H1 (cell line): ENCODE data around the gene SERTAD2. TPM values are rescaled to one million over a fixed set of nuclear protein-coding genes. Genes with fewer than 3 reads are reported as not detected.

Experiments
- CTCF ChIA-PET: fragments of 300-600 bp; sonication (Branson Sonifier 250); formaldehyde crosslinking; loops from one replicate; lab custom pipeline; 2021; ENCODE audit not compliant: partially characterized antibody; lab: Charles Lee
- POLR2A ChIA-PET: fragments of 300-600 bp; sonication (Branson Sonifier 250); formaldehyde crosslinking; loops from one replicate; lab custom pipeline; 2021; ENCODE audit warnings: inconsistent platforms; ENCODE audit not compliant: partially characterized antibody; lab: Charles Lee
- DNase-seq, 2 experiments: peaks; one replicate each; pipeline versions ENCODE4 v3.0.0 to v3.0.0-alpha.2; 2010 to 2022; ENCODE audit warnings: low spot score in 2 of 2, low read depth in 1 of 2, mixed read lengths in 1 of 2
- FAIRE-seq: peaks from 2 replicates; lab custom pipeline; 2011; peaks lifted over from hg19 to GRCh38; lab: Jason Lieb, UNC
- H2AFZ ChIP-seq: 2 replicates; pipeline ENCODE4 v1.8.1; 2012; ENCODE audit warnings: low read length, inconsistent platforms
- H2AK5ac ChIP-seq: 2 replicates; pipeline ENCODE4 v1.6.1; 2013; ENCODE audit warnings: low read depth, low read length
- H2BK120ac ChIP-seq: replicated peaks from 2 replicates; pipeline ENCODE3; 2013; ENCODE audit warnings: low read depth, low read length, inconsistent platforms
- H2BK12ac ChIP-seq: 2 replicates; pipeline ENCODE4 v1.6.1; 2013; ENCODE audit warnings: low read depth, low read length
- H2BK15ac ChIP-seq: 2 replicates; pipeline ENCODE4 v1.6.1; 2013; ENCODE audit warnings: low read length
- H2BK20ac ChIP-seq: 2 replicates; pipeline ENCODE4 v1.6.1; 2013; ENCODE audit warnings: low read length
- H2BK5ac ChIP-seq: 2 replicates; pipeline ENCODE4 v1.6.1; 2013; ENCODE audit warnings: low read depth, low read length
- H3K14ac ChIP-seq: 2 replicates; pipeline ENCODE4 v1.6.1; 2013; ENCODE audit warnings: inconsistent platforms; ENCODE audit not compliant: insufficient read length
- H3K18ac ChIP-seq: 2 replicates; pipeline ENCODE4 v1.6.1; 2013; ENCODE audit warnings: low read length; ENCODE audit errors: extremely low read depth
- H3K23ac ChIP-seq: 2 replicates; pipeline ENCODE4 v1.6.1; 2013; ENCODE audit warnings: inconsistent platforms; ENCODE audit not compliant: insufficient read length
- H3K23me2 ChIP-seq: 2 replicates; pipeline ENCODE4 v1.6.1; 2013; ENCODE audit warnings: low read depth, low read length
- H3K27ac ChIP-seq: 2 replicates; pipeline ENCODE4 v1.6.1; 2011; ENCODE audit warnings: low read depth, low read length, inconsistent platforms
- H3K27me3 ChIP-seq, 4 experiments: replicated peaks in 1 of 4; 1 replicate in 1 of 4; 2 replicates in 3 of 4; pipeline versions ENCODE4 v1.6.1 to v1.8.1; 2011 to 2013; ENCODE audit warnings: low read length in 3 of 4, mild to moderate bottlenecking in 3 of 4, inconsistent platforms in 2 of 4, mixed read lengths in 2 of 4, moderate library complexity in 1 of 4; ENCODE audit not compliant: control insufficient read depth in 3 of 4, insufficient read depth in 3 of 4; ENCODE audit errors: extremely low read depth in 1 of 4
- H3K36me3 ChIP-seq, 4 experiments: 2 replicates each; pipeline versions ENCODE4 v1.6.1 to v1.8.1; 2011 to 2013; ENCODE audit warnings: mild to moderate bottlenecking in 4 of 4, low read length in 3 of 4, moderate library complexity in 2 of 4, control low read depth in 1 of 4, inconsistent platforms in 1 of 4; ENCODE audit not compliant: insufficient read depth in 4 of 4, control insufficient read depth in 2 of 4
- H3K4ac ChIP-seq: replicated peaks from 2 replicates; pipeline ENCODE3; 2013; ENCODE audit warnings: low read length, low read depth, mixed read lengths, inconsistent platforms; ENCODE audit not compliant: insufficient read length
- H3K4me1 ChIP-seq, 4 experiments: replicated peaks in 1 of 4; 1 replicate in 1 of 4; 2 replicates in 3 of 4; pipeline versions ENCODE4 v1.6.1 to v1.8.1; 2011 to 2013; ENCODE audit warnings: low read length in 3 of 4, inconsistent platforms in 2 of 4, mixed read lengths in 1 of 4; ENCODE audit not compliant: insufficient read depth in 4 of 4, control insufficient read depth in 3 of 4
- H3K4me2 ChIP-seq, 2 experiments: 2 replicates each; pipeline versions ENCODE4 v1.6.1 to v1.8.1; 2011 to 2013; ENCODE audit warnings: low read depth in 2 of 2, low read length in 2 of 2, control low read depth in 1 of 2, inconsistent platforms in 1 of 2, mild to moderate bottlenecking in 1 of 2; ENCODE audit not compliant: insufficient read depth in 1 of 2
- H3K4me3 ChIP-seq, 4 experiments: fragments of 200-600, 300-600 bp in 1 of 4; sonication (generic), shearing (Covaris generic), sonication (Bioruptor Twin) in 1 of 4; 2 replicates each; pipeline versions ENCODE4 v1.5.1 to v1.8.1; 2011 to 2016; ENCODE audit warnings: low read length in 4 of 4, low read depth in 3 of 4, control low read depth in 2 of 4, inconsistent platforms in 2 of 4, mild to moderate bottlenecking in 2 of 4, mixed read lengths in 1 of 4, moderate library complexity in 1 of 4; ENCODE audit not compliant: insufficient read depth in 2 of 4; ENCODE audit errors: extremely low read depth in 1 of 4
- H3K56ac ChIP-seq: replicated peaks from 2 replicates; pipeline ENCODE3; 2013; ENCODE audit warnings: low read depth, mild to moderate bottlenecking, mixed read lengths, low read length, inconsistent platforms; ENCODE audit not compliant: insufficient read length
- H3K79me1 ChIP-seq: 2 replicates; pipeline ENCODE4 v1.6.1; 2013; ENCODE audit warnings: low read depth, low read length, control low read depth
- H3K79me2 ChIP-seq, 2 experiments: 2 replicates each; pipeline versions ENCODE4 v1.6.1 to v1.8.1; 2012 to 2013; ENCODE audit warnings: low read length in 2 of 2, mild to moderate bottlenecking in 2 of 2, inconsistent platforms in 1 of 2; ENCODE audit not compliant: insufficient read depth in 2 of 2, control insufficient read depth in 1 of 2
- H3K9ac ChIP-seq, 4 experiments: replicated peaks in 1 of 4; 1 replicate in 1 of 4; 2 replicates in 3 of 4; pipeline versions ENCODE4 v1.6.1 to v1.8.1; 2011 to 2013; ENCODE audit warnings: low read depth in 3 of 4, low read length in 3 of 4, control low read depth in 2 of 4, mild to moderate bottlenecking in 2 of 4, moderate library complexity in 2 of 4, inconsistent platforms in 1 of 4; ENCODE audit errors: extremely low read depth in 1 of 4
- H3K9me3 ChIP-seq, 2 experiments: 2 replicates each; pipeline versions ENCODE4 v1.6.1 to v1.8.1; 2012 to 2013; ENCODE audit warnings: mild to moderate bottlenecking in 2 of 2, moderate library complexity in 2 of 2, control low read depth in 1 of 2, inconsistent platforms in 1 of 2, low read depth in 1 of 2, low read length in 1 of 2, mixed read lengths in 1 of 2; ENCODE audit not compliant: insufficient read depth in 2 of 2
- H4K20me1 ChIP-seq, 2 experiments: replicated peaks in 1 of 2; 2 replicates each; pipeline versions ENCODE3 to v1.8.1; 2011 to 2013; ENCODE audit warnings: inconsistent platforms in 2 of 2, low read length in 2 of 2, mild to moderate bottlenecking in 1 of 2; ENCODE audit not compliant: insufficient read depth in 2 of 2, control insufficient read depth in 1 of 2
- H4K5ac ChIP-seq: 2 replicates; pipeline ENCODE4 v1.6.1; 2013; ENCODE audit warnings: low read length, low read depth, mixed read lengths, inconsistent platforms; ENCODE audit not compliant: insufficient read length
- H4K8ac ChIP-seq: 2 replicates; pipeline ENCODE4 v1.8.0; 2013; ENCODE audit warnings: mild to moderate bottlenecking, moderate library complexity, low read length, inconsistent platforms; ENCODE audit not compliant: insufficient read depth; ENCODE audit errors: extremely low read depth
- H4K91ac ChIP-seq: replicated peaks from 2 replicates; pipeline ENCODE3; 2013; ENCODE audit warnings: low read length, mixed read lengths, inconsistent platforms; ENCODE audit not compliant: insufficient read length
- ASH2L ChIP-seq: fragments of 200-600, 300-600 bp; sonication (generic); IDR thresholded peaks from one replicate; pipeline ENCODE4 v1.7.1; 2017; ENCODE audit warnings: low read length
- BCL11A ChIP-seq, 2 experiments: IDR thresholded peaks; one replicate each; pipeline ENCODE4 v1.6.1; 2011; ENCODE audit warnings: low read depth in 2 of 2, low read length in 2 of 2, mild to moderate bottlenecking in 2 of 2
- EZH2 ChIP-seq: fragments of 200-600 bp; sonication (generic); IDR thresholded peaks from 2 replicates; pipeline ENCODE4 v1.7.1; 2012; ENCODE audit warnings: low read depth, mild to moderate bottlenecking, moderate library complexity, low read length, inconsistent platforms; ENCODE audit not compliant: severe bottlenecking
- KDM5A ChIP-seq: fragments of 200-600 bp; IDR thresholded peaks from 2 replicates; pipeline ENCODE4 v1.7.1; 2012; ENCODE audit warnings: mild to moderate bottlenecking, low read length, inconsistent platforms, mixed read lengths
- NANOG ChIP-seq: IDR thresholded peaks from 2 replicates; pipeline ENCODE4 v1.6.1; 2011; ENCODE audit warnings: low read length, low read depth, mild to moderate bottlenecking, inconsistent platforms; ENCODE audit not compliant: insufficient read depth, poor library complexity, severe bottlenecking
- NRF1 ChIP-seq: IDR thresholded peaks from 2 replicates; pipeline ENCODE4 v1.6.1; 2011; ENCODE audit warnings: mild to moderate bottlenecking, low read depth, low read length, improper control_type of control experiment
- PHF8 ChIP-seq: fragments of 200-600 bp; sonication (generic); conservative IDR thresholded peaks from 2 replicates; pipeline ENCODE4 v1.7.1; 2012; ENCODE audit warnings: low read depth, mild to moderate bottlenecking, inconsistent platforms, low read length, moderate library complexity
- RAD21 ChIP-seq, 2 experiments: IDR thresholded peaks in 1 of 2; conservative IDR thresholded peaks in 1 of 2; 2 replicates each; pipeline ENCODE4 v1.6.1; 2011; ENCODE audit warnings: low read depth in 2 of 2, low read length in 2 of 2, improper control_type of control experiment in 1 of 2, inconsistent platforms in 1 of 2, mild to moderate bottlenecking in 1 of 2, moderate library complexity in 1 of 2
- TAF7 ChIP-seq: optimal IDR thresholded peaks from 2 replicates; pipeline ENCODE3; 2011; ENCODE audit warnings: low read depth, mild to moderate bottlenecking, inconsistent platforms, low read length, moderate library complexity, borderline replicate concordance
- WGBS, 2 experiments: shearing (Covaris generic) in 1 of 2; methylation state at CpG; one replicate each; pipeline versions ENCODE4 v1.1.6 to v1.1.7; 2013 to 2015; ENCODE audit warnings: low lambda C conversion rate in 2 of 2, mixed read lengths in 2 of 2, inconsistent platforms in 1 of 2, low coverage in 1 of 2, missing lambda C conversion rate in 1 of 2; ENCODE audit not compliant: insufficient replicate concordance in 2 of 2, insufficient coverage in 1 of 2, insufficient read length in 1 of 2; ENCODE audit errors: extremely low coverage in 1 of 2, missing lambda C conversion rate in 1 of 2; 5-methylcytosine and 5-hydroxymethylcytosine counted together
- polyA plus RNA-seq, 7 experiments: library from polyadenylated mRNA; depleted of rRNA in 3 of 7; stranded (reverse) in 5 of 7; unstranded in 2 of 7; fragments of >200 nt in 5 of 7; fragments of 200-250 nt in 2 of 7; gene quantifications; 1 replicate in 5 of 7; 2 replicates in 1 of 7; 4 replicates in 1 of 7; pipeline versions ENCODE4 v1.2.1 to v1.2.3, GENCODE V29; 2011 to 2013; ENCODE audit warnings: missing spikeins in 2 of 7, mixed read lengths in 2 of 7
- total RNA-seq: library from RNA; stranded (reverse); fragmentation: NEBNext Ultra II Directional; extraction: Animal tissue kit (Norgen Biotek cat#: 25700); gene quantifications from 2 replicates; pipeline ENCODE4 v1.2.1, GENCODE V29; 2021
- TF ChIP-seq, protein P1 (sequence below), 3 experiments: IDR thresholded peaks; 1 replicate in 2 of 3; 2 replicates in 1 of 3; pipeline versions ENCODE4 v1.5.1 to v1.6.1; 2011; ENCODE audit warnings: low read length in 3 of 3, mild to moderate bottlenecking in 3 of 3, inconsistent platforms in 2 of 3, low read depth in 1 of 3, moderate library complexity in 1 of 3; ENCODE audit not compliant: insufficient read depth in 1 of 3; ENCODE audit errors: control extremely low read depth in 1 of 3

SERTAD2 gene
- total and polyA plus RNA-seq, 2 of the 8 experiments (the other 6 are each of a cell fraction or from before 2014, with no cell fraction given): 2.9 to 4.5 TPM

DNA sequence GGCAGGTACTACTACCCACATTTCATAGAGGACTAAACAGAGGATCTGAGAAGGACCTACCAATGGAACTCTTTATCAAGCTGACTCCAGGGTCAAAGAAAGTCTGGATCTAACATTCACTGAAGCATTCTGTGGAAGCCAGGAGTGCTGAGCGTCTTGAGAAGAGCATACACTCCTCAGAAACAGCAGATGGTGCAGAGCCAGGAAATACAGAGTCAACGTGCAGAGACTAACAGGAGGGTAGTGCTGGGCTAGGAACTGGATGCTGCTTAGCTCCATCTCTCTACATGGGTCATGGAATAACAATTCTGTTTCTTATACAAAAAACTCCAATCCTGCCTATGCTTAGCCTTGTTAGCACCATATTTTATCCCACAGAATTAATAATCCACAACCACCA lies 5.5 kb upstream of the SERTAD2 start:
- H3K14ac ChIP-seq: no peak overlapping the region
- no peak for FAIRE-seq
- ChIA-PET CTCF (interaction anchor here (1.0 kb wide), 1 partner anchor 11 kb away, joined by 3 read pairs; no protein-coding TSS in a partner anchor), POLR2A (interaction anchor here (0.6 kb wide), 1 partner anchor 12 kb away, joined by 3 read pairs; no protein-coding TSS in a partner anchor)
- no peak overlapping the region for H3K18ac ChIP-seq
- no peak overlapping the region for H3K4ac ChIP-seq
- H2AFZ ChIP-seq: no peak overlapping the region
- H3K4me1 ChIP-seq: peaks cover 0 to 4% (median 1%) of the 10 kb centered on the region in 4 experiments; a peak in 1 of 7 replicates
- no peaks in the 10 kb centered on the region for H3K79me2 ChIP-seq
- H3K27ac ChIP-seq: no peak overlapping the region
- H2BK5ac ChIP-seq: no peak overlapping the region
- H3K9ac ChIP-seq: no peak overlapping the region
- no peak overlapping the region for H3K4me2 ChIP-seq
- H2BK120ac ChIP-seq: no peak overlapping the region
- H3K23me2 ChIP-seq: peaks cover 4% of the 10 kb centered on the region
- H3K4me3 ChIP-seq: no peak overlapping the region
- peaks cover 0 to 14% (median 6%) of the 10 kb centered on the region in 4 experiments; a peak in 3 of 7 replicates for H3K27me3 ChIP-seq
- no peak overlapping the region for H4K5ac ChIP-seq
- H3K36me3 ChIP-seq: no peaks in the 10 kb centered on the region
- H4K91ac ChIP-seq: no peak overlapping the region
- no peak for DNase-seq
- H2BK12ac ChIP-seq: no peak overlapping the region
- no peak overlapping the region for H4K8ac ChIP-seq
- H3K79me1 ChIP-seq: no peaks in the 10 kb centered on the region
- no peaks in the 10 kb centered on the region for H4K20me1 ChIP-seq
- no peak overlapping the region for H3K23ac ChIP-seq
- no peak overlapping the region; the same call in 1 of the 2 replicates for H2AK5ac ChIP-seq
- H2BK20ac ChIP-seq: no peak overlapping the region
- no peaks in the 10 kb centered on the region for H3K9me3 ChIP-seq
- WGBS, 2 experiments: 85% methylated on average over 2 of the region's 2 CpGs; no CpG with 5 or more reads in 1 of the 2 experiments
- no peak overlapping the region for H2BK15ac ChIP-seq
- no peak overlapping the region for H3K56ac ChIP-seq
- TF ChIP-seq NRF1 (no peak), BCL11A (IDR thresholded peaks at IDR 0.05; ENCODE audit: low read depth in 2 of 2, low read length in 2 of 2) (no peak), PHF8 (no peak), KDM5A (no peak), NANOG (no peak), EZH2 (no peak), ASH2L (no peak), RAD21 (IDR thresholded peaks at IDR 0.05 in 1 of 2, conservative IDR thresholded peaks at IDR 0.05 in 1 of 2; ENCODE audit: low read depth in 2 of 2, low read length in 2 of 2) (no peak), TAF7 (no peak)
- TF ChIP-seq, protein P1, sequence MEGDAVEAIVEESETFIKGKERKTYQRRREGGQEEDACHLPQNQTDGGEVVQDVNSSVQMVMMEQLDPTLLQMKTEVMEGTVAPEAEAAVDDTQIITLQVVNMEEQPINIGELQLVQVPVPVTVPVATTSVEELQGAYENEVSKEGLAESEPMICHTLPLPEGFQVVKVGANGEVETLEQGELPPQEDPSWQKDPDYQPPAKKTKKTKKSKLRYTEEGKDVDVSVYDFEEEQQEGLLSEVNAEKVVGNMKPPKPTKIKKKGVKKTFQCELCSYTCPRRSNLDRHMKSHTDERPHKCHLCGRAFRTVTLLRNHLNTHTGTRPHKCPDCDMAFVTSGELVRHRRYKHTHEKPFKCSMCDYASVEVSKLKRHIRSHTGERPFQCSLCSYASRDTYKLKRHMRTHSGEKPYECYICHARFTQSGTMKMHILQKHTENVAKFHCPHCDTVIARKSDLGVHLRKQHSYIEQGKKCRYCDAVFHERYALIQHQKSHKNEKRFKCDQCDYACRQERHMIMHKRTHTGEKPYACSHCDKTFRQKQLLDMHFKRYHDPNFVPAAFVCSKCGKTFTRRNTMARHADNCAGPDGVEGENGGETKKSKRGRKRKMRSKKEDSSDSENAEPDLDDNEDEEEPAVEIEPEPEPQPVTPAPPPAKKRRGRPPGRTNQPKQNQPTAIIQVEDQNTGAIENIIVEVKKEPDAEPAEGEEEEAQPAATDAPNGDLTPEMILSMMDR (IDR thresholded peaks at IDR 0.05; ENCODE audit: control extremely low read depth in 1 of 3, insufficient read depth in 1 of 3, low read depth in 1 of 3, low read length in 3 of 3): no peak
